Left lung (tissue), 10 donors: ENCODE measurements around the gene ZER1. TPM values are rescaled to one million over a fixed set of nuclear protein-coding genes. Genes with fewer than 3 reads are reported as not detected.
A peak's percentile ranks its signal among the peaks of the same experiment; 100 is the strongest.

Experiments used
- ATAC-seq: fragments of 200-7000 bp; cut with Tn5 transposase; one replicate; pipeline ENCODE4 v1.9.1; 2020; ENCODE audit warnings: moderate library complexity
- DNase-seq, 4 donors: peaks; one replicate each; pipeline ENCODE4 v3.0.0-alpha.2; 2013 to 2020
- H3K27ac ChIP-seq, 2 donors: fragments of 200-600 bp; sonication (generic) in 1 of 2; one replicate each; pipeline versions ENCODE4 v1.5.0 to v1.8.0; 2020 to 2021
- H3K27me3 ChIP-seq, 2 donors: fragments of 200-600 bp; sonication (generic) in 1 of 2; one replicate each; pipeline versions ENCODE4 v1.5.0 to v1.8.0; 2020 to 2021
- H3K36me3 ChIP-seq, 2 donors: fragments of 200-600 bp; sonication (generic) in 1 of 2; one replicate each; pipeline versions ENCODE4 v1.5.0 to v1.8.0; 2020 to 2021
- H3K4me1 ChIP-seq, 2 donors: fragments of 200-600 bp; one replicate each; pipeline ENCODE4 v1.8.0; 2021
- H3K4me3 ChIP-seq, 2 donors: fragments of 200-600 bp; sonication (generic) in 1 of 2; one replicate each; pipeline versions ENCODE4 v1.5.0 to v1.8.0; 2020 to 2021; ENCODE audit warnings: mild to moderate bottlenecking in 1 of 2
- H3K9me3 ChIP-seq, 2 donors: fragments of 200-600 bp; sonication (generic) in 1 of 2; one replicate each; pipeline versions ENCODE4 v1.5.0 to v1.8.0; 2020 to 2021
- CTCF ChIP-seq, 2 donors: fragments of 200-600 bp; sonication (generic) in 1 of 2; IDR thresholded peaks; one replicate each; pipeline versions ENCODE4 v1.5.0 to v1.8.0; 2021; ENCODE audit warnings: antibody characterized with exemption in 2 of 2
- intact Hi-C, 2 donors: fragments of 100-400 bp; cut with DNase I; formaldehyde crosslinking; loops; one replicate each; pipeline versions ENCODE4 v1.11.2 to v1.14.2; 2022
- polyA plus RNA-seq, 6 donors: library from polyadenylated mRNA; unstranded; fragments of 120-200 nt; gene quantifications; one replicate each; pipeline ENCODE4 v1.2.1, GENCODE V29; 2013; ENCODE audit not compliant: insufficient read length in 6 of 6
- total RNA-seq, 2 donors: library from RNA; stranded (reverse); fragmentation: NEBNext Ultra II Directional; extraction: Animal tissue kit (Norgen Biotek cat#: 25700); gene quantifications; one replicate each; pipeline ENCODE4 v1.2.1, GENCODE V29; 2021
- donor health status: DM: no; HTN: yes; CAD: no.
- donor health status: DM: no; HTN: no; CAD: no.

ZER1 gene
- total and polyA plus RNA-seq, 8 donors: 26.7 to 37.3 (median 30.2) TPM

- H3K4me1 ChIP-seq: peaks cover 0 to 21% of the 10 kb centered on the region in 2 donors
- peaks cover 0 to 22% of the 10 kb centered on the region in 2 donors for H3K36me3 ChIP-seq
- H3K27ac ChIP-seq: peak overlapping the region; percentile 23 to 76
- H3K9me3 ChIP-seq: no peaks in the 10 kb centered on the region
- DNase-seq (peak in 2 of 4 donors; percentile 16 to 74), ATAC-seq (peak; percentile 58)
- H3K4me3 ChIP-seq: peak overlapping the region; percentile 70 to 75
- TF ChIP-seq CTCF (IDR thresholded peaks at IDR 0.05): no peak
- intact Hi-C loops: no loop called here
- no peaks in the 10 kb centered on the region for H3K27me3 ChIP-seq
Measured at GRCh38 chr9:128724744-128725211, 46.9 kb downstream of the ZER1 start.

GRCh38 chr9:128723866-128724743 lies 47.6 kb downstream of the ZER1 start, which contains the start of gene ZDHHC12:
ZDHHC12 (minus strand) TSS chr9:128724127; CDS start chr9:128724093, 34 bp downstream.
- peak; percentile 74 to 99 (median 95) for DNase-seq
- peaks cover 0 to 25% of the 10 kb centered on the region in 2 donors for H3K36me3 ChIP-seq
- peak within 1 kb of the TSS; percentile 71 to 76 for H3K27ac ChIP-seq
- H3K4me1 ChIP-seq: peaks cover 0 to 21% of the 10 kb centered on the region in 2 donors
- H3K9me3 ChIP-seq: no peaks in the 10 kb centered on the region
- no peaks in the 10 kb centered on the region for H3K27me3 ChIP-seq
- peak within 1 kb of the TSS; percentile 70 to 75 for H3K4me3 ChIP-seq
- ATAC-seq: peak; percentile 96
- TF ChIP-seq CTCF (IDR thresholded peaks at IDR 0.05): no peak
- intact Hi-C loops: no loop called here

- intact Hi-C loops: no loop called here
- DNase-seq (peak in 1 of 4 donors; percentile 7), ATAC-seq (no peak)
- Histone ChIP-seq H3K9me3 (no peaks in the 10 kb centered on the region), H3K4me1 (peaks cover 0 to 21% of the 10 kb centered on the region in 2 donors), H3K27me3 (no peaks in the 10 kb centered on the region), H3K27ac (peak overlapping the region; percentile 71 to 76), H3K36me3 (peaks cover 0 to 25% of the 10 kb centered on the region in 2 donors), H3K4me3 (peak overlapping the region; percentile 70 to 75)
- no peak for TF ChIP-seq CTCF (IDR thresholded peaks at IDR 0.05)
Measured at GRCh38 chr9:128723352-128723865, 48.3 kb downstream of the ZER1 start.

- intact Hi-C loops: no loop called here
- Histone ChIP-seq H3K9me3 (no peaks in the 10 kb centered on the region), H3K4me1 (peaks cover 0 to 21% of the 10 kb centered on the region in 2 donors), H3K4me3 (peak overlapping the region in 1 of 2 donors; percentile 75), H3K27me3 (no peaks in the 10 kb centered on the region), H3K36me3 (peaks cover 0 to 25% of the 10 kb centered on the region in 2 donors), H3K27ac (peak overlapping the region in 1 of 2 donors; percentile 76)
- DNase-seq (no peak), ATAC-seq (no peak)
- no peak for TF ChIP-seq CTCF (IDR thresholded peaks at IDR 0.05)
Measured at GRCh38 chr9:128722380-128723351, 49.1 kb downstream of the ZER1 start.
